Ectodermal cell (in vitro differentiated cells): ENCODE results near the gene SF3A2.

Source experiments
- H3K27ac ChIP-seq: 2 replicates; pipeline ENCODE4 v1.7.0; 2013; ENCODE audit warnings: mild to moderate bottlenecking, low read depth, low read length; ENCODE audit not compliant: insufficient read depth, poor library complexity, severe bottlenecking
- H3K27me3 ChIP-seq: 2 replicates; pipeline ENCODE4 v1.7.0; 2013; ENCODE audit warnings: mild to moderate bottlenecking, low read length; ENCODE audit not compliant: insufficient read depth, control insufficient read depth, poor library complexity, severe bottlenecking
- H3K36me3 ChIP-seq: one replicate; pipeline ENCODE4 v1.7.0; 2013; ENCODE audit warnings: low read length; ENCODE audit not compliant: control insufficient read depth, insufficient read depth
- H3K4me1 ChIP-seq: one replicate; pipeline ENCODE4 v1.7.0; 2013; ENCODE audit warnings: low read length; ENCODE audit not compliant: control insufficient read depth, insufficient read depth
- H3K4me3 ChIP-seq: 2 replicates; pipeline ENCODE4 v1.7.0; 2013; ENCODE audit warnings: low read depth, low read length, control low read depth; ENCODE audit not compliant: insufficient read depth
- H3K9me3 ChIP-seq: 2 replicates; pipeline ENCODE4 v1.7.0; 2013; ENCODE audit warnings: mild to moderate bottlenecking, low read length, moderate library complexity; ENCODE audit not compliant: control insufficient read depth
- WGBS, 2 experiments: methylation state at CpG; one replicate each; pipeline ENCODE4 v1.1.7; 2013; ENCODE audit warnings: missing lambda C conversion rate in 2 of 2; 5-methylcytosine and 5-hydroxymethylcytosine counted together

The SF3A2 gene

GRCh38 chr19:2216361-2217225 lies 20.0 kb upstream of the SF3A2 start:
- Histone ChIP-seq H3K27me3 (no peaks in the 10 kb centered on the region), H3K27ac (no peak overlapping the region), H3K4me1 (no peaks in the 10 kb centered on the region), H3K36me3 (peaks cover 35% of the 10 kb centered on the region), H3K4me3 (no peak overlapping the region), H3K9me3 (no peaks in the 10 kb centered on the region)
- 96 to 97% methylated on average over 43 of the region's 43 CpGs for WGBS, 2 experiments

- H3K36me3 ChIP-seq, result peaks cover 32% of the 10 kb centered on the region
- 96 to 97% methylated on average over 22 of the region's 22 CpGs for WGBS, 2 experiments
Observed at GRCh38 chr19:2217591-2217990, 19.0 kb upstream of the SF3A2 start.

GRCh38 chr19:2219726-2220125 lies 16.9 kb upstream of the SF3A2 start:
- no peaks in the 10 kb centered on the region for H3K27me3 ChIP-seq
- no peaks in the 10 kb centered on the region for H3K4me1 ChIP-seq
- H3K4me3 ChIP-seq, result no peak overlapping the region
- H3K36me3 ChIP-seq, result peaks cover 29% of the 10 kb centered on the region
- H3K9me3 ChIP-seq, result no peaks in the 10 kb centered on the region
- 97% methylated on average over 21 of the region's 21 CpGs for WGBS, 2 experiments
- H3K27ac ChIP-seq, result no peak overlapping the region

More at GRCh38 chr19:2217591-2217990, 19.0 kb upstream of the SF3A2 start:
- Histone ChIP-seq H3K9me3 (no peaks in the 10 kb centered on the region), H3K4me1 (no peaks in the 10 kb centered on the region), H3K27ac (no peak overlapping the region), H3K4me3 (no peak overlapping the region), H3K27me3 (no peaks in the 10 kb centered on the region)

- WGBS, 2 experiments, result 92 to 93% methylated on average over 20 of the region's 20 CpGs
- H3K27ac ChIP-seq, result no peak overlapping the region
- H3K9me3 ChIP-seq, result no peaks in the 10 kb centered on the region
- H3K4me1 ChIP-seq, result no peaks in the 10 kb centered on the region
- H3K36me3 ChIP-seq, result peaks cover 30% of the 10 kb centered on the region
- H3K27me3 ChIP-seq, result no peaks in the 10 kb centered on the region
- no peak overlapping the region for H3K4me3 ChIP-seq
Observed at GRCh38 chr19:2221250-2221831, 15.3 kb upstream of the SF3A2 start.

GRCh38 chr19:2221918-2222317 lies 14.7 kb upstream of the SF3A2 start:
- WGBS, 2 experiments, result 92 to 94% methylated on average over 20 of the region's 20 CpGs
- Histone ChIP-seq H3K9me3 (no peaks in the 10 kb centered on the region), H3K27ac (no peak overlapping the region), H3K4me3 (no peak overlapping the region), H3K27me3 (no peaks in the 10 kb centered on the region), H3K36me3 (peaks cover 24% of the 10 kb centered on the region), H3K4me1 (no peaks in the 10 kb centered on the region)

- H3K9me3 ChIP-seq, result no peaks in the 10 kb centered on the region
- H3K4me3 ChIP-seq, result no peak overlapping the region
- H3K4me1 ChIP-seq, result no peaks in the 10 kb centered on the region
- H3K27me3 ChIP-seq, result no peaks in the 10 kb centered on the region
- H3K36me3 ChIP-seq, result peaks cover 15% of the 10 kb centered on the region
- 96% methylated on average over 17 to 18 of the region's 18 CpGs for WGBS, 2 experiments
- H3K27ac ChIP-seq, result no peak overlapping the region
Observed at GRCh38 chr19:2223391-2223790, 13.2 kb upstream of the SF3A2 start.

- Histone ChIP-seq H3K4me3 (no peak overlapping the region), H3K9me3 (no peaks in the 10 kb centered on the region), H3K27ac (no peak overlapping the region), H3K27me3 (no peaks in the 10 kb centered on the region), H3K36me3 (peaks cover 21% of the 10 kb centered on the region), H3K4me1 (no peaks in the 10 kb centered on the region)
- WGBS, 2 experiments, result 95 to 96% methylated on average over 14 of the region's 14 CpGs
Observed at GRCh38 chr19:2223959-2224358, 12.7 kb upstream of the SF3A2 start.

- H3K4me3 ChIP-seq, result no peak overlapping the region
- WGBS, 2 experiments, result 93 to 95% methylated on average over 13 of the region's 13 CpGs
- no peaks in the 10 kb centered on the region for H3K4me1 ChIP-seq
- no peaks in the 10 kb centered on the region for H3K9me3 ChIP-seq
- H3K36me3 ChIP-seq, result peaks cover 26% of the 10 kb centered on the region
- H3K27ac ChIP-seq, result no peak overlapping the region
- H3K27me3 ChIP-seq, result no peaks in the 10 kb centered on the region
Observed at GRCh38 chr19:2224754-2225349, 11.8 kb upstream of the SF3A2 start.

- 94 to 95% methylated on average over 32 of the region's 32 CpGs for WGBS, 2 experiments
- Histone ChIP-seq H3K9me3 (no peaks in the 10 kb centered on the region), H3K4me1 (no peaks in the 10 kb centered on the region), H3K27me3 (no peaks in the 10 kb centered on the region), H3K27ac (no peak overlapping the region), H3K36me3 (peaks cover 31% of the 10 kb centered on the region), H3K4me3 (no peak overlapping the region)
Observed at GRCh38 chr19:2225415-2226050, 11.1 kb upstream of the SF3A2 start.
